MCF 10A (cell line): Measurements from ENCODE around the gene EPB41L4A. TPM values are rescaled to one million over a fixed set of nuclear protein-coding genes. Genes with fewer than 3 reads are reported as not detected.

Source experiments
- BruUV-seq: library from RNA; stranded (reverse); fragments of 400-500 nt; replicated peaks from 2 replicates; lab custom pipeline; 2021; lab: Mats Ljungman, UMichigan
- CTCF ChIA-PET: fragments of 300-600 bp; sonication (Branson Sonifier 250); formaldehyde crosslinking; extraction: SDS; loops from one replicate; lab custom pipeline; 2021; ENCODE audit warnings: antibody characterized with exemption, inconsistent platforms; lab: Yijun Ruan, JAX
- POLR2A ChIA-PET: fragments of 300-600, 350-650 bp; sonication (Branson Sonifier 250); formaldehyde crosslinking; extraction: SDS; loops from one replicate; lab custom pipeline; 2020; ENCODE audit warnings: antibody characterized with exemption, inconsistent platforms; lab: Yijun Ruan, JAX
- DNase-seq: peaks from one replicate; pipeline ENCODE4 v3.0.0-alpha.2; 2018; ENCODE audit not compliant: unreplicated experiment
- H3K27ac Mint-ChIP-seq: one replicate; pipeline ENCODE4 v1.8.0; 2022; ENCODE audit warnings: mild to moderate bottlenecking, low read depth, mixed read lengths; ENCODE audit not compliant: unreplicated experiment
- H3K27me3 Mint-ChIP-seq: one replicate; pipeline ENCODE4 v1.8.0; 2022; ENCODE audit warnings: mixed read lengths; ENCODE audit not compliant: insufficient read depth, unreplicated experiment
- H3K36me3 Mint-ChIP-seq: one replicate; pipeline ENCODE4 v1.8.0; 2022; ENCODE audit warnings: mild to moderate bottlenecking, moderate library complexity, mixed read lengths; ENCODE audit not compliant: insufficient read depth, unreplicated experiment
- H3K4me1 Mint-ChIP-seq: one replicate; pipeline ENCODE4 v1.8.0; 2022; ENCODE audit warnings: mixed read lengths; ENCODE audit not compliant: insufficient read depth, unreplicated experiment
- H3K4me3 Mint-ChIP-seq: one replicate; pipeline ENCODE4 v1.8.0; 2022; ENCODE audit warnings: mild to moderate bottlenecking, moderate library complexity, mixed read lengths; ENCODE audit not compliant: unreplicated experiment
- H3K9me3 Mint-ChIP-seq: one replicate; pipeline ENCODE4 v1.8.0; 2022; ENCODE audit warnings: mixed read lengths; ENCODE audit not compliant: unreplicated experiment
- intact Hi-C: fragments of 100-400 bp; cut with micrococcal nuclease; formaldehyde crosslinking; loops from 2 replicates; pipeline ENCODE4 v1.14.1; 2022
- total RNA-seq: library from RNA; stranded (reverse); gene quantifications from 2 replicates; pipeline ENCODE4 v1.2.3, GENCODE V29; 2022
- TF ChIP-seq, protein P1 (sequence below): fragments of 200-600 bp; IDR thresholded peaks from one replicate; pipeline ENCODE4 v1.8.0; 2022; ENCODE audit warnings: antibody characterized with exemption, mild to moderate bottlenecking; ENCODE audit not compliant: unreplicated experiment

The EPB41L4A gene
- total RNA-seq, 1 experiment from 2014 or later = 12.4 TPM

DNA sequence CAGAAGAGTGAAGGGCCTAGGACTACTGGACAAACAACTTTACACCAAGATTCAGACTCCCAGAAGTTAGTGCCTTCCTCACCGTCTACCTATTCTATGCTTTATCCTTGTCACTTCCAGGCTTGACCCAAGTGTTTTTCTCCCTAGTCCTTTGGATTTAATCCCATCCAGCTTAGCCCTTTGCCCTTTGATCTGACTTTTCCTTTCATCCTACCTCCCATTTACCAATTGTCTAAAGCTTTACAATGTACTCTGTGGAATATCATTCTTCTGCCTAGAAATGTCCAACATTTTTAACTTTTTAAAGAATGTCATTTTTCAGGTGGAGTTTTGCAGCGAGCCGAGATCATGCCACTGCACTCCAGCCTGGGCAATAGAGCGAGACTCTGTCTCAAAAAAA, 292.1 kb downstream of the EPB41L4A start:
- no peaks in the 10 kb centered on the region for H3K27me3 Mint-ChIP-seq
- H3K27ac Mint-ChIP-seq = no peak overlapping the region
- no peak for DNase-seq
- TF ChIP-seq, protein P1, sequence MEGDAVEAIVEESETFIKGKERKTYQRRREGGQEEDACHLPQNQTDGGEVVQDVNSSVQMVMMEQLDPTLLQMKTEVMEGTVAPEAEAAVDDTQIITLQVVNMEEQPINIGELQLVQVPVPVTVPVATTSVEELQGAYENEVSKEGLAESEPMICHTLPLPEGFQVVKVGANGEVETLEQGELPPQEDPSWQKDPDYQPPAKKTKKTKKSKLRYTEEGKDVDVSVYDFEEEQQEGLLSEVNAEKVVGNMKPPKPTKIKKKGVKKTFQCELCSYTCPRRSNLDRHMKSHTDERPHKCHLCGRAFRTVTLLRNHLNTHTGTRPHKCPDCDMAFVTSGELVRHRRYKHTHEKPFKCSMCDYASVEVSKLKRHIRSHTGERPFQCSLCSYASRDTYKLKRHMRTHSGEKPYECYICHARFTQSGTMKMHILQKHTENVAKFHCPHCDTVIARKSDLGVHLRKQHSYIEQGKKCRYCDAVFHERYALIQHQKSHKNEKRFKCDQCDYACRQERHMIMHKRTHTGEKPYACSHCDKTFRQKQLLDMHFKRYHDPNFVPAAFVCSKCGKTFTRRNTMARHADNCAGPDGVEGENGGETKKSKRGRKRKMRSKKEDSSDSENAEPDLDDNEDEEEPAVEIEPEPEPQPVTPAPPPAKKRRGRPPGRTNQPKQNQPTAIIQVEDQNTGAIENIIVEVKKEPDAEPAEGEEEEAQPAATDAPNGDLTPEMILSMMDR = no peak
- POLR2A ChIA-PET = no interaction called here
- intact Hi-C loops = no loop called here
- H3K4me1 Mint-ChIP-seq = no peaks in the 10 kb centered on the region
- no peaks in the 10 kb centered on the region for H3K9me3 Mint-ChIP-seq
- no peaks in the 10 kb centered on the region for H3K36me3 Mint-ChIP-seq
- H3K4me3 Mint-ChIP-seq = no peak overlapping the region
- CTCF ChIA-PET = no interaction called here
- no TSS peak for BruUV-seq

DNA sequence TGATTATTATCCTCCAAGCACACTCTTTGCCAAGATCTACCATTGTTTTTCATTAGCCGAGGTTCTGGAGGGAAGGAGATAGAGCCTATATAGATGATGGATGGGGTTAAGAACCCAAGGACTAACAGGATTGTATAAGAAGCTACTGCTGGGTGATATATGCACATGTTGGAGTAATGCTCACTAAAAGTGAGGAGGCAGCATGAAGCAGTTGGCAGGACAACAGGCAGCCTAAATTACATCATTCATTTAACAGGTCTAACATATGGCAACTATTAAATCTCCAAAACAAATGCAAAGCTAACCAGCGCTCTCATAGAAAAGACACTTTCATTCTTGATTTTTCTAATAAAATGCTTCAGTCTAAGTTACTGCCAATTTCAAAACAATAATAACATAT, 293.2 kb downstream of the EPB41L4A start:
- Mint-ChIP-seq H3K36me3 (no peaks in the 10 kb centered on the region), H3K27me3 (no peaks in the 10 kb centered on the region), H3K4me1 (no peaks in the 10 kb centered on the region), H3K4me3 (no peak overlapping the region), H3K27ac (no peak overlapping the region), H3K9me3 (no peaks in the 10 kb centered on the region)
- POLR2A ChIA-PET = interaction anchor here (0.6 kb wide), 1 partner anchor 1116 kb away, joined by 3 read pairs; no protein-coding TSS in a partner anchor
- BruUV-seq = no TSS peak
- TF ChIP-seq, protein P1 = no peak
- no peak for DNase-seq
- CTCF ChIA-PET = no interaction called here
- intact Hi-C loops = no loop called here

DNA sequence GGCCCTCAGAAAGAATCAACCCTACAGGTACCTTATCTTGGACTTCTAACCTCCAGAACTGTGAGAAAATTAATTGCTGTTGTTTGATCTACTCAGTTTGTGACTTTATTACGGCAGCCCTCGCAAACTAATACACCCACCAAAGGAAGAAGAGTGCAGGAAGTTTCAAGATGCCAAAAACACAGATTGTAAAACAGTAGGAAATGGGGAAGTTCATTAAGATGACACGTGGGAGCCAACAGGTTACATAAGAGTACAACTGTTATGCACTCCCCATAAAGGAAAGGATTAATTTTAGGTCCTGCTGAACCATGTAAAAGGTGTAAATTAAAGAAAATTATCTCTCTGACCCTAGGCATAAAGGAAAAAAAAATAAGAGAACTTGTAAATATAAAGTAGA, 294.3 kb downstream of the EPB41L4A start:
- DNase-seq = no peak

DNA sequence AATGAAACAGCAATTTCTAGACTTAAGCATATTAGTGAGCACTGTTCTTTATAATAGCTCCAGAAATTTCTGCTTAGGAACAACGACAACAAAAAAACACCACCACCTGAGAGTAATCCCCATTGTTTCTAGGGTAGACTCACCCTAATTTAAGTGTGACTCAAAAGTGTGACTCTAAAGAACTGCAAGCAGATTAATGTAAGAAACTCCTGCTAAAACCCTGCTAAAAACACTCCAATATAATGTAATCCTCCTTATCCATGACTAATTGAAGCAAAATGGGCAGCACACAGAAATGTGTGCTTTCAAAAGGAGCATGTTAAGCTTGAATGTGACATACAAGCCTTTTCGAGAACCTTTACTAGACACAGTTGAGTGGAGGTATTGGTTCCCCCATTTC, 296.0 kb downstream of the EPB41L4A start:
- Mint-ChIP-seq H3K27me3 (no peaks in the 10 kb centered on the region), H3K27ac (no peak overlapping the region), H3K4me1 (no peaks in the 10 kb centered on the region), H3K4me3 (no peak overlapping the region), H3K9me3 (no peaks in the 10 kb centered on the region), H3K36me3 (no peaks in the 10 kb centered on the region)
- no TSS peak for BruUV-seq
- ChIA-PET POLR2A (no interaction called here), CTCF (no interaction called here)
- no peak for DNase-seq
- TF ChIP-seq, protein P1 = no peak
- intact Hi-C loops = no loop called here

More for the DNA sequence above, 294.3 kb downstream of the EPB41L4A start:
- no peaks in the 10 kb centered on the region for H3K4me1 Mint-ChIP-seq
- H3K36me3 Mint-ChIP-seq = no peaks in the 10 kb centered on the region
- no peak overlapping the region for H3K27ac Mint-ChIP-seq
- TF ChIP-seq, protein P1 = no peak
- H3K27me3 Mint-ChIP-seq = no peaks in the 10 kb centered on the region
- ChIA-PET CTCF (no interaction called here), POLR2A (no interaction called here)
- intact Hi-C loops = no loop called here
- H3K9me3 Mint-ChIP-seq = no peaks in the 10 kb centered on the region
- no peak overlapping the region for H3K4me3 Mint-ChIP-seq
- no TSS peak for BruUV-seq
